HG03045 (cell line): ENCODE data around the gene EXOSC5.
"Not testable (repeated sequence)": the region's sequence is repeated elsewhere in the genome, so short reads cannot be mapped to it uniquely, and the experiment has no call there.

Experiments
- ATAC-seq: cut with Tn5 transposase; IDR thresholded peaks from one replicate; pipeline ENCODE4 v1.9.1; 2021; ENCODE audit warnings: mild to moderate bottlenecking, moderate library complexity; ENCODE audit not compliant: unreplicated experiment

EXOSC5 gene

DNA sequence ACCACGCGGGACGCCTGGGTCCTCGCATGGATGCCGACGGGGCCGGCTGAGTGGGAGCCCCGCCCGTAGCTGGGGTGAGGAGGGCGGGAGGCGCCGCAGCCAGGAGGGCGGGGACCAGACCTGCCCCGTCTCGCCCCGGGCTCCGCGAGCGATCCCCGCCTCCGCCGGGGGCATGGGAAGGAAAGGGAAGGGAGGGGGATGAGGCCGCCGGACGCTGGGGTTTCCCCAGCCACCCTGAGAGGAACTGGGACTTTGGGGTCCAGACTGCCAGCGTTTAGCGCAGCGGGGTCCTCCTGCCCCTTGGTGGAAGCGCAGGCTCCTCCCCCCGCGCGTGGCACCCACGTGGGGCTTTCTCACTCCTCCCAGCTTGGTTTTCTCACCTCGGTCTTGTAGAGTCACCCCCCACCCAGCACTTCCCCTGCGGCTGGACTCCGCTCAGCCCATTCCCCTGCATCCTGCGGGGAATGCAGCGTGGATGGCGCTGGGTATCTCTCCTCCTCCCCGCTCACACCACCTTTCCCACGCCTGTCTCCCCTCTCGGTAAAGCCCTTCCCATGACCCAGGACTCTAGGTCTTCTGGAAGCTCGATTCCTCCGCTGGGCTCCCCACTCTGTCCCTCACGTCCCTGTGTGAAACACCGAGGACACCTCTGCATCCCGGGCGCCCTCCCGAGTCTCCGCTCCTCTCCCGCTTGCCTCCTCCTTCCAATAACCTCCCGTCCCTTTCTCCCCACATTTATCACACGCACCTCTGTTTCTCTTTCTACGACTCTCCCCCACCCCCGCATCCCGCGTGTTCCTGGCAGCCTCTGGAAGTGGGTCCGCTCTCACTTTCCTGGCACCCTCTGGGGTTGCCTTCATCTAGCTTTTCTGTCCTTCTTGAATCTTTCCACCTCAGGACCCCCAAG lies 45.6 kb downstream of the EXOSC5 start:
- peak; percentile 36 for ATAC-seq

DNA sequence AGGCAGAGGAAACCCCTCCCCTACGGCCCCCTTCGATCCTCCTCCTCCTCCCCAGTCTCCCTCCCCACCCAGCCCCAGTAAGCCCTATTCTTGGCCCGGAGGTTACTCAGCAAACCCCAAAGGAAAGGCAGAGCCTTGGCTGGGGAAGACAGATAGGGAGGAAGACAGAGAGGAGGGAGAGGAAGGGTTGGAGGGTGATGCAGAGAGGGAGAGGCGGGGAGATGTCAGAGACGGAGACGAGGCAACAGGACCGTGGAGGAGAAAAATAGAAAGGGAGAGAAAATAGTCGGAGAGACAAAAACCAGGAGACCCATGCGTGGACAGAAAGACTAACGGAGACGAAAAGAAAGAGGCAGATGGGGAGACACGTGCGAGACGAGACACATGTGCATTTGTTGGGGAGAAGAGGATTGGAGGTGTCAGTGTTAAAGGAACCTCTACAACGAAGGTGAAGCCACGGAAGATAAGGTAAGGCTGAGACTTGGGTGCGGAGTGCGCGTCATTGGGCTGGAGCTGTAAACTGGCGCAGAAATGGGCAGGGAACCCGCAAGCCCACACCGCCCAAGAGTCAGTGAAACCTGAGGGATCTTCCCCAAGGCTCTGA lies 46.3 kb downstream of the EXOSC5 start:
- ATAC-seq, result no peak

DNA sequence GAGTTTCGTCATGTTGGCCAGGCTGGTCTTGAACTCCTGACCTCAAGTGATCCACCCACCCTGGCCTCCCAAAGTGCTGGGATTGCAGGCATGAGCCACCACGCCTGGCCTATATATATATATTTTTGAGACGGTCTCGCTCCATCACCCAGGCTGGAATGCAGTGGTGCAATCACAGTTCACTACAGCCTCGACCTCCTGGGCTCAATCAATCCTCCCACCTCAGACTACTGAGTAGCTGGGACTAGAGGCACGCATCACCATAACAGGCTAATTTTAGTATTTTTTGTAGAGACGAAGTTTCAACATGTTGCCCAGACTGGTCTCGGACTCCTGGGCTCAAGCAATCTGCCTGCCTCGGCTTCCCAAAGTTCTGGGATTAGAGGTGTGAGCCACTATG lies 50.2 kb downstream of the EXOSC5 start:
- not testable (repeated sequence) for ATAC-seq

DNA sequence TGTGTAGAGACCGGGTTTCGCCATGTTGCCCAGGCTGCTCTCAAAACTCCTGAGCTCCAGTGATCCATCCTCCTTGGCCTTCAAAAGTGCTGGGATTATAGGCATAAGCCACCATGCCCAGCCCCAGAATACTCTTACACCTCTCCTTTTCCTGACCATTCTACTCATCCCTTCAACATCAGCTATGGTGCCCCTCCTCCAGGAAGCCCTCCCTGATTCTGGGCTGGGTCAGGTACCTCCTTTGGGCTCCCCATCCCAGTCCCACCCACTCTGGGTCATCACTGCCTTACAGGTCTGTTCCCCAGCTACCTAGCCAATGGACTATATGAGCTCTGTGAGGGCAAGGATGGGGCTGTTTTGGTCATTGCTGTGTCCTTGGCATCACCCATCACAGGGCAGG lies 53.0 kb downstream of the EXOSC5 start:
- no peak for ATAC-seq

DNA sequence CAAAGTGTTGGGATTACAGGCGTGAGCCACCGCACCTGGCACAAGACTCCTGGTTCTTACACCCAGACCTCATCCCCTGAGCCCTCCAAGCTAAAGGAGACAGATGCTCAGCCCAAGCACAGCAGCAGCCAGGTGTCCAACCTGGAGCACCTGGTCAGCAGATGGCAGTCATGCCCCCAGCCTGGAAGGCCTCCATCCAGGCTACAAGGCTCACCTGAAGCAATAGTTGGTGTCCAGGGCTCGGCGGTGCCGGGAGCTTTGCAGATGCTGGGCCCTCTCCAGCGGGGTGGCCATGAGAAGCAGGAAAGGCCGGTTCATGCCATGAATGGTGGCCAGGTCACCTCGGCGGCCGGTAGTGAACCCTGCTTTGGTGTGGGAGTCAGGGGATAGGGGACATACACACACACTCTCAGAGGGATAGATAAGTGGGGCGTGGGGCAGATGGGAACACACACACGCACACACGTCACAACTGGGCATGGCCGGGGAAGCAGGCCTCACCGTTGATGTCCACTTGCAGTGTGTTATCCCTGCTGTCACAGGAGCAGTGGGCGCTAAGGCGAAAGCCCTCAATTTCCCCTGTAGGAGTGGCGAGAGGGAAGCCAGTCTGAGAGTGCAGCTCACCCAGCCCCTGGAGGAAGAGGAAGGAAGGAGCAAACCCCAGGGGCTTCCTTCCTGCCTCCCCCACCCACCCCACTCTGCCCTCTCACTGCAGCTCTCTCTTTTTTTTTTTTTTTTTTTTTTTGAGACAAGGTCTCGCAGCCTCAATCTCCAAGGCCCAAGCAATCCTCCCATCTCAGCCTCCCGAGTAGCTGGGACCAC lies 55.3 kb downstream of the EXOSC5 start:
- ATAC-seq, result no peak

DNA sequence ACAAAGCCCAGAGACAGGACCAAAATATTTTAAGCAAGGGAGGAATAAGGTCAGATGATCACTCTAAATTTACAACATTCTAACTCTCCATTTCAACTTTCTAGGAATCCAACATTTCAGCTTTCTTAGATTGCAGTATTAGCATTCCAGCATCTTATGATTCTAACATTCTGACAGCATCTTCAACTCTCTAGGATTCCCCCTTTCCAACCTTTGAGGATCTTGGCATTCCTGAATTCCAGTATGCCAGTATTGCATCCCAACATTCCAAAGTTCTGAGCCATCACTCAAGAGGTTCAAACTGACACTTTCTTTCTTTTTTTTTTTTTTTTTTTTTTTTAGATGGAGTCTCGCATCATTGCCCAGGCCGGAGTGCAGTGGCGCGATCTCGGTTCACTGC lies 57.2 kb downstream of the EXOSC5 start:
- ATAC-seq, result no peak
